Activated CD4-positive, alpha-beta T cell treated with anti-CD3 and anti-CD28 coated beads, Interleukin-2, amount 50 U/mL, for 24 hours (primary cell): ENCODE results near the gene SLA2.
"Not testable (repeated sequence)": the region's sequence is repeated elsewhere in the genome, so short reads cannot be mapped to it uniquely, and the experiment has no call there.

Source experiments
- DNase-seq, 2 donors: peaks; one replicate each; pipeline ENCODE4 v3.0.0-alpha.2; 2020; ENCODE audit warnings: low read depth in 1 of 2, low spot score in 1 of 2

The SLA2 gene

DNA sequence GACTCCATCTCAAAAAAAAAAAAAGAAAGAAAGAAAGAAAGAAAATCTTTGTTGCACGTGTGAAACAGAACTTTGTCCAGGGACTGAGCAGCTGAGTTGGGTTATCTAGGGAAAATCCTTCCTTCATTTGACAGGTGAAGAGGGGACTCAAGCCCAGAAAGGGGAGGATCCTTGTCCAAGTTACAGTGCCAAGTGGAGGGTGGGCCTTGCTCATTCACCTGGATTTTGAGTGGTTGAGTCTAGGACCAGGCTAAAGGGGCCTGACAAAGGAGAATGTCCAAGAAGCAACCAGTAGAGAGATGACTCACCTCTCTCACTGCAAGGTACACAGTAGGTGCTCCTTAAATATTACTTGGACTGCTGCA, 69.9 kb downstream of the SLA2 start:
- DNase-seq = no peak

DNA sequence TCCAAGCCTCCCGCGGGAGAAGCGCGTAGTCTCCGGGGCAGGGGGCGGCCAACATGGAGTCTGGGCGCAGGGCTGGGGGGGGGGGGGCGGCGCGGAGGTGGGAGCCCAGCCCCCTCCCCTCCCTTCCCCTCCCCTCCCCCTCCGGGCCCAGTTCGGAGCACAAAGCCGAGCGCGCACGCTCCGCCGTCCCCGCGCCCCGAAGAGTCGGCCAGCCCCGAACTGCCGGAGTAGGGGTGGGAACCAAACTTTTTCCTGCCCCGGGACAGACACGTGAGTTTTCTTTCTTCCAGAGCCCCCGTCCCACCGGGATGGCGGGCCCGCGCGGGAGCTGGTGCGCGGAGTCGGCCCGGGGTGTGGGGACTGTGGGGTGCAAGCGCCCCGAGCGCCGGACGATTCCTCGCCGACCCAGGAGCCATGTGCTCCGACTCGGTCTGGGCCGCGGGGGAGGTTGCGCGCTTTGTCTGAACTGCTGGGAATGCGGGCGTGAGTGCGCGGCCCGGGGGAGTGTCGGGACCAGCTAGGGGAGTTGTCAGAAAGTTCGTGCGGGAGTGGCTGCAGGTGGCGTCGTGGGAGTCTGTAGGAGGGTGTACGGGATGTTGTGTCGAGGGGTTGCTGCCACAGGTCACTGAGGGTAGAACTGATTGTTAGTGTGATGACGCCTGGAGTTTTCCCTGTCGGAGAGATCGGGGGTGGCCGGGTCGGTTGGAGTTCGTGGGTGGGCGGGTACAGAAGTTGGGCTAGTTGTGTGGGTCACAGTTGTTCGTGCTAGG, 71.4 kb downstream of the SLA2 start:
- DNase-seq = peak in 1 of 2 donors; percentile 29

DNA sequence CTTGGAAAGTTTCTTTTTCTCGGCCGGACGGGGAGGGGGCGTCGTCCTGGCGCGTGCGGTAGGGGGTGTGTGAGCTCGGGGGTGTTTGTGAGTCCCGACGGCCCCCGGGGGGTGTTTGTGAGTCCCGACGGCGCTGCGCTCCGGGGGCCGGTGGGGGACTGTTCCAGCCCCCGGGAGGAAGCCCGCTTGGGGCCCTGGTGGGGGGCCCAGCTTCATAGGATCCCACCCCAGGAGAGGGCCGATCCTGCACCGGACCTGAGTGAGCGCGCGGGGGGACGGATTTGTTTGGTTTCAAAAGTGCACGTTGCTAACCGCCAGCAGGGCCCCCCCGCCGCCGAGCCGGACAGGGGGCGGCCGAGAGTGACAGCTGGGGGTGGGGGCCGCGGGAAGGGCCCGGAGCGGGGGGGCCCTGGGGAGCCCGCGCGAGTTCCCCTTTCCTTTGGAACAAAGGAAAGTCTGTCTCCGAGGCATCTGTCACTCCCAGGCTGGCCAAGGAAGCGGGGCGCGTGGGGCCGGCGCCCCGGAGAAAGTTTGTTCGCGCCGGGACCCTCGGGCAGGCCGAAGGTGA, 72.1 kb downstream of the SLA2 start:
- DNase-seq = no peak

DNA sequence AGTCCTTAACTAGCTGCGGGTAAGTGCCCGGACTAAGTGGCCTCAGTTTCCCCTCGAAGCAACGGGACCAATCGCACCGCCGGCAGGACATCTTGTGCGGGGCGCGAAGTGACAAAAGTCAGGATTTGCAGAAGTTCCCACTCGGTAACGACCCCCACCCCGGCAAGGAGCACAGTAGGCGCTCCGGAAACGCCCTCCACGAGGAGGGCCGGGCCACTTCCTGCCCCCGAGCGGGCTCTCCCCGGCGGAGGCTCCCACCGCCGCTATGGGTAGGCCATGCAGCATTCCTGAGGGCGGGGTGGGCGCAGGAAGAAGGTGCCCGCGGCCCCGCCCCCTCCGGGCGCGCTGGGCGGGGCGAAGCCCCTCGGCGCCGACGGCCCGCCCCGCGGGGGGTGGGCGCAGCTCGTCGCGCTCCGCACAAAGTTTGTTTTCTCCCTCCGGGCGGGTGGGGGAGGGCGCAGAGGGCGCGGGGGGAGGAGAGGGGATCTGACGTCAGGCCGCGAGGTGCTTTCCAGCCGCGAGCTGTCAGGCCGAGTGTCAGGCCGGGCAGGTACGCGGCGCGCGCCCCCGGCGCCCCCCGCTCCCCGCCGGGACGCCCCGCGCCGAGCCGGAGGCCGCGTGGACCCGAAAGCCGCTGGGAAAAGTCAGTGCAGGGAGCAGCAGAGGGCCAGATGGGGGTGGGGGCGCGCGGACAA, 72.7 kb downstream of the SLA2 start, which contains the start of gene TGIF2:
TSS of gene TGIF2 (plus strand) at position 495 of the 695 bp plus-strand sequence. CDS start 5,178 bp downstream, outside the sequence.
- peak; percentile 76 to 81 for DNase-seq

GRCh38 chr20:36572701-36573102, 73.3 kb downstream of the SLA2 start:
- peak in 1 of 2 donors; percentile 67 for DNase-seq

DNA sequence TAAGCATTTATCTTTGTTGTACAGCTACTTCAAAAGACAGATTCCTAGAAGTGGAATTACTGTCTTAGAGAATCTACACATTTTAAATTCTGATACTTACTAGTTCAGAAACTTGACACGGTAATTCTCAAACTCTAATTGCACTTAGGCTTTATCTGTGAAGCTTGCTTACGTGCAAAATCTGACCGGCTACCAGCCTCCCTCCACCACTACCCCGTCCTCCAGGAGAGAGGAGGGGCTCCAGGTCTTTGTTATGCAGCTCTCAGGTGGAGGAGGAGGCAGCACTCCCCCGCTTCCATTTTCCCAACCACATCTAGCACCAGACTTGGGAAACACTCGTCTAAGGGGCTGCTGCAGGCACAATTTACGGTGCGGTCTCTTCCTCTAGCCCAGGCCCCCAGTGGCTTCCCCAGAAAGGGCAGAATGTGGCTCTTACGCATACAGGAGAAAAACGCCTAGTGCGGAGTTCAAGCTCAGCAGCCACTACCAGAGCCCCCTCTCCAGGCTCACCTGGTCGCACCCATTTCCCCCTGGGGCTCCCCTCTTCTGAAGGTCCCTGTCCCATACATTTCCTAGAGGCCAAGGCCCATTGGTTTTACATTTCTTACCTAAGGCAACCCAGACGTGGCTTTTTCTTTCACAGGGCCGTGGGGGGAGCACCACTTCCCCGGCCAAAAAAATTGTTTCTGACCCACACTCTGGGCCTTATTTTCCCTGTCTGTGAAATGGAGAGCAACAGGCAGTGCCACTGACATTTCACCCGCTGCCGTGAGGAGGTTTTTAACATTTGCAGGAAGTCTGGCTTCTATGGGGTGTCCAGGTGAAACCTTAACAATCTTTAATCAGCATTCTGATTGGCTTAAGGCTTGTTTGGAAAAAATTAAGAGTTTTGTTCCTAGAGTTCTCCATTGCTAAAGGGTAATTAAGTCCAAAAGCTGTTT, 74.2 kb downstream of the SLA2 start:
- DNase-seq = no peak

DNA sequence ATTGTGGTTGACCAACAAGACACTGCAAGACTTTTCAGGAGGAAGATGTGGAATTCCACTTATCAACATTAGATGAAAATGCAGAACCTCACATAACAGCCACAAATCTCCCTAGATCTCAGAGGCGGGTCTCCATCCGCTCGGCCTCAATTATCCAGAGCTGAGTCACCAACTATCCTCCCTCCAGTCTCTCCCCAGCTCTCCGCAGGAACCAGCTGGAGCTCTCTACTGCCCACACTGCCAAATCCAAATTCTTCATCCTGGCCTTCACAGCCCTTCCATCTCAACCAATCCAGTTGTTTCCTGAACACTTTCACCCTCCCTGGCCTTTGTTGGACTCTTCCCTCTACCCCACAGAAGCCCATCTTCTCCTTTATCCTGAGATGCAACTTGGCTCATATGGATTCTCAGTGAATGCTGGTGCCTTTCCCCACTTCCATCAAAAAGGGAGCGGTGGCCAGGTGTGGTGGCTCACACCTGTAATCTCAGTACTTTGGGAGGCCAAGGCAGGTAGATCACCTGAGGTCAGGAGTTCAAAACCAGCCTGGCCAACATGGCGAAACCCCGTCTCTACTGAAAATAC, 76.1 kb downstream of the SLA2 start:
- no peak for DNase-seq

DNA sequence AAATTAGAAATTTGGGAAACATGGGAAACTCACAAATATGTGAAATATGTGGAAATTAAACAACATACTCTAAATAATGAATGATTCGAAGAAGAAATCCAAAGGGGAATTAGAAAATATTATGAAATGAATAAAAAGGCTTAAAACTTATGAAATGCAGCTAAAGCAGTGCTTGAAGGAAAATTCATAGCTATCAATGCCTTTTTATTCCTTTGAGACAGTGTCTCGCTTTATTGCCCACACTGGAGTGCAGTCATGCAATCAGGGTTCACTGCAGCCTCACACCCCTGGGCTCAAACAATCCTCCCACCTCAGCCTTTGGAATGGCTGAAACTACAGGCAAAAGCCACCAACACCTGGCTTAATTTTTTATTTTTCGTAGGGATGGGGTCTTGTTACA, 80.5 kb downstream of the SLA2 start:
- no peak for DNase-seq

DNA sequence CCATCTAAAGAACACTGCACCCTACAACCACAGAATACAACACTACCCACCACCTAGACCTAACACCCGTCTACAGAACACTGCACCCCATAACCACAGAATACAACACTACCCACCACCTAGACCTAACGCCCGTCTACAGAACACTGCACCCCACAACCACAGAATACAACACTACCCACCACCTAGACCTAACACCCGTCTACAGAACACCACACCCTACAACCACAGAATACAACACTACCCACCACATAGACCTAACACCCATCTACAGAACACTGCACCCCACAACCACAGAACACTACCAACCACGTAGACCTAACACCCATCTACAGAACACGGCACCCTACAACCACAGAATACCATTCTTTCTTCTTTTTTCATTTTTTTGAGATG, 81.3 kb downstream of the SLA2 start:
- not testable (repeated sequence) for DNase-seq

GRCh38 chr20:36564078-36564725, 81.8 kb downstream of the SLA2 start:
- DNase-seq = not testable (repeated sequence)

- DNase-seq = no peak
Measured at GRCh38 chr20:36563374-36563773, 82.6 kb downstream of the SLA2 start.

GRCh38 chr20:36562724-36563123, 83.3 kb downstream of the SLA2 start:
- DNase-seq = no peak
